AG04449 (cell line): ENCODE measurements around the gene C12orf76.

Experiments used
- CTCF ChIA-PET: fragments of 350-600 bp; formaldehyde crosslinking; extraction: SDS; loops from one replicate; lab custom pipeline; 2021; ENCODE audit warnings: antibody characterized with exemption; lab: Yijun Ruan, JAX
- POLR2A ChIA-PET: fragments of 400-600, 350-600 bp; formaldehyde crosslinking; extraction: SDS; loops from one replicate; lab custom pipeline; 2020; ENCODE audit warnings: antibody characterized with exemption, inconsistent platforms; lab: Yijun Ruan, JAX
- DNase-seq: peaks from one replicate; pipeline ENCODE4 v3.0.0-alpha.2; 2010; ENCODE audit warnings: low read depth, low spot score
- H3K4me3 ChIP-seq: 2 replicates; pipeline ENCODE4 v1.5.1; 2011; ENCODE audit warnings: low read depth, mild to moderate bottlenecking, control low read depth, low read length
- TF ChIP-seq, protein P1 (sequence below): IDR thresholded peaks from one replicate; pipeline ENCODE4 v1.5.1; 2011; ENCODE audit warnings: mild to moderate bottlenecking, moderate library complexity, low read length, control low read depth, inconsistent platforms; ENCODE audit not compliant: insufficient read depth; ENCODE audit errors: missing control alignments

Gene C12orf76

DNA sequence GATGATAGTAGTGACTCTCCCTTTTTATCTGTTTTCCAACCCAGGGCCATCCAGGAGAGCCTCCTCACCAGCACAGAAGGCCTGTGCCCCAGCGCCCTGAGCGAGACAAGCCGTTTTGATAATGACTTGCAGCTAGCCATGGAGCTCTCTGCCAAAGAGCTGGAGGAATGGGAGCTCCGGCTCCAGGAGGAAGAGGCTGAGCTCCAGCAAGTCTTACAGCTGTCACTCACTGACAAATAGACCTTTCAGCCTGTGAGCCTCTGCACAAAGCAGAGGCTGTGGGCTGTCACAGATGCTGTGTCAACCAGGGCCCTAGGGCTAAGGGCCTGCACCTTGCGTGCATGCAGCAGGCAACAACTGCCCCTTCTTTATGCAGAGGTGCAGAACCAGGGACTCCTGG lies 11.0 kb downstream of the C12orf76 start:
- POLR2A ChIA-PET: no interaction called here
- DNase-seq: no peak
- no peak overlapping the region for H3K4me3 ChIP-seq
- TF ChIP-seq, protein P1, sequence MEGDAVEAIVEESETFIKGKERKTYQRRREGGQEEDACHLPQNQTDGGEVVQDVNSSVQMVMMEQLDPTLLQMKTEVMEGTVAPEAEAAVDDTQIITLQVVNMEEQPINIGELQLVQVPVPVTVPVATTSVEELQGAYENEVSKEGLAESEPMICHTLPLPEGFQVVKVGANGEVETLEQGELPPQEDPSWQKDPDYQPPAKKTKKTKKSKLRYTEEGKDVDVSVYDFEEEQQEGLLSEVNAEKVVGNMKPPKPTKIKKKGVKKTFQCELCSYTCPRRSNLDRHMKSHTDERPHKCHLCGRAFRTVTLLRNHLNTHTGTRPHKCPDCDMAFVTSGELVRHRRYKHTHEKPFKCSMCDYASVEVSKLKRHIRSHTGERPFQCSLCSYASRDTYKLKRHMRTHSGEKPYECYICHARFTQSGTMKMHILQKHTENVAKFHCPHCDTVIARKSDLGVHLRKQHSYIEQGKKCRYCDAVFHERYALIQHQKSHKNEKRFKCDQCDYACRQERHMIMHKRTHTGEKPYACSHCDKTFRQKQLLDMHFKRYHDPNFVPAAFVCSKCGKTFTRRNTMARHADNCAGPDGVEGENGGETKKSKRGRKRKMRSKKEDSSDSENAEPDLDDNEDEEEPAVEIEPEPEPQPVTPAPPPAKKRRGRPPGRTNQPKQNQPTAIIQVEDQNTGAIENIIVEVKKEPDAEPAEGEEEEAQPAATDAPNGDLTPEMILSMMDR: no peak
- CTCF ChIA-PET: interaction anchor here (1.4 to 1.9 kb wide), 2 partner anchors 10 to 11 kb away, joined by 3 to 5 read pairs; partner anchors contain the start of gene C12orf76

GRCh38 chr12:110035534-110036104 lies 12.7 kb downstream of the C12orf76 start:
- CTCF ChIA-PET: interaction anchor here (1.0 to 1.9 kb wide), 5 partner anchors 9 to 235 kb away, joined by 3 to 5 read pairs (median 4); no protein-coding TSS in a partner anchor
- POLR2A ChIA-PET: no interaction called here

DNA sequence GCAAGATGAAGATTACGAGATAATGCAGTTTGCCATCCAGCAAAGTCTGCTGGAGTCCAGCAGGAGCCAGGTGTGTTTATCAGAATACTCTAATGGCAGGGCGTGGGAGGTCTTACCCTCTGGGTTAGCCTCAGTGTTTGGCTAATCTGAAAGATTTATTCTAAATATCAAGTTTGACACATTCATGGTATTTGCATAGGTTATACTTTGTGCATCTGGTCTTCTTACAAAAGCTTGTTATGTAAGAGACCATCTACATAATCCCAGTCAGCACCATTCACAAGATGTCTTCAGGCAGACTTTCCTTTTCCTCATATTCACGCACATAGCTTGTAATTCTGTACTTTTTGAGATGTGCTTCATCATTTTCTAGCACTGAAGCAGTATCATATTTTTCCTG lies 14.4 kb downstream of the C12orf76 start:
- ChIA-PET CTCF (interaction anchor here (1.0 to 1.4 kb wide), 2 partner anchors 10 to 180 kb away, joined by 3 to 4 read pairs; no protein-coding TSS in a partner anchor), POLR2A (interaction anchor here (1.1 kb wide), 1 partner anchor 9 kb away, joined by 3 read pairs; no protein-coding TSS in a partner anchor)
- no peak overlapping the region for H3K4me3 ChIP-seq
- no peak for DNase-seq
- TF ChIP-seq, protein P1: no peak

More at GRCh38 chr12:110035534-110036104, 12.7 kb downstream of the C12orf76 start:
- TF ChIP-seq, protein P1: no peak
- DNase-seq: no peak
- H3K4me3 ChIP-seq: no peak overlapping the region

GRCh38 chr12:110029290-110029815 lies 19.0 kb downstream of the C12orf76 start:
- POLR2A ChIA-PET: no interaction called here
- H3K4me3 ChIP-seq: no peak overlapping the region
- CTCF ChIA-PET: interaction anchor here (0.7 to 4.0 kb wide), 4 partner anchors 11 to 402 kb away, joined by 3 to 17 read pairs (median 4); no protein-coding TSS in a partner anchor
- DNase-seq: no peak
- TF ChIP-seq, protein P1: no peak

DNA sequence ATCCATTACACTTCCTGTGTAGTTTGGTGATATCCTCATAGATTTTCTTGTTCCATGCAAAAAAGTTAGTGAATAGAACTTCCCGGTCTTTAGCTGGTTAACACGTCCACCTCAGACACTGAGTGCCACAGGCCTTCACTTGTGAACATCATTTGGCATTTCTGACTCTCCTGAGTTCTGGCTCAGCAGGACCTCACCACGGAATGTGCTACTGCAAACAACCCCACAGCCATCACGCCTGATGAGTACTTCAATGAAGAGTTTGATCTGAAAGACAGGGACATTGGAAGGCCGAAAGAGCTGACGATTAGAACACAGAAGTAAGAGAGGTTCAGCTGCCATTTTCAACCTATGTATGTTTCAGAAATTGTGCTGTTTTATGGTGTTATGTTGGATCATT lies 20.0 kb downstream of the C12orf76 start:
- ChIA-PET CTCF (interaction anchor here (1.1 to 2.6 kb wide), 4 partner anchors 12 to 403 kb away, joined by 3 to 9 read pairs (median 4); no protein-coding TSS in a partner anchor), POLR2A (no interaction called here)
- no peak overlapping the region for H3K4me3 ChIP-seq
- DNase-seq: no peak
- TF ChIP-seq, protein P1: no peak

DNA sequence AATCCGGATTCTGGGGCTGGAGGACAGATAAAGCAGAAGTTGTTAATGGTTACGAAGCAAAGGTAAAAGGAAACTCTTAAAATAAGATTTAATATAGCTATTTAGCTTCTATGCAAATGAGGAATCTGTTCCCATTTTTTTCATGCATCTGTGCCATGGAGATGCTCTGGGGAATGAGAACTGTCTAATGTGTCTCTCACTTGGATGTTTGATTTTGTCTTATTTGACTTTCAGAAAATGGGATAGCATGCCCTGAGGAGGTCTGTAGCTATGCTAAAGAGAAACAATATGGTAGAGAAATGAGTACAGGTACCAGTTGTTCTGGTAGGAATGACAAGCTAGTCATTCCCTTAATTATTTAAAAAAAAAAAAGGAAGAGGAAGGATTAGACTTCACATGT lies 24.3 kb downstream of the C12orf76 start:
- DNase-seq: no peak
- TF ChIP-seq, protein P1: no peak
- H3K4me3 ChIP-seq: no peak overlapping the region
- POLR2A ChIA-PET: interaction anchor here (0.7 to 0.9 kb wide), 2 partner anchors 10 to 25 kb away, joined by 3 read pairs; partner anchors contain the start of gene ANKRD13A
- CTCF ChIA-PET: interaction anchor here (0.7 to 2.9 kb wide), 10 partner anchors 10 to 407 kb away, joined by 3 to 13 read pairs (median 4); no protein-coding TSS in a partner anchor
